ENCODE data around the gene FBXO48. TPM values are rescaled to one million over a fixed set of nuclear protein-coding genes. Genes with fewer than 3 reads are reported as not detected.

The FBXO48 gene
- total RNA-seq, 1 experiment from 2014 or later, result 0.74 TPM

GRCh38 chr2:68418419-68418818 lies 48.7 kb downstream of the FBXO48 start:
- no peak for ATAC-seq
- ChIA-PET CTCF (no interaction called here), POLR2A (no interaction called here)
- Histone ChIP-seq H3K27me3 (ENCODE audit: control insufficient read depth, insufficient read depth, low read length) (peaks cover 2% of the 10 kb centered on the region; the same call in 1 of the 2 replicates), H3K36me3 (ENCODE audit: control insufficient read depth, insufficient read depth, low read length) (no peaks in the 10 kb centered on the region), H3K4me3 (ENCODE audit: low read depth in 2 of 2, low read length in 2 of 2) (no peak overlapping the region), H3K9me3 (ENCODE audit: control insufficient read depth, insufficient read depth, low read depth, low read length) (no peaks in the 10 kb centered on the region), H3K27ac (ENCODE audit: low read length) (no peak overlapping the region), H3K4me1 (ENCODE audit: control insufficient read depth, insufficient read depth, low read length) (no peaks in the 10 kb centered on the region)
- no peak for DNase-seq (ENCODE audit: low read depth, low spot score)
- TF ChIP-seq CTCF (IDR thresholded peaks at IDR 0.05), result no peak
- no peak for TF ChIP-seq REST (IDR thresholded peaks at IDR 0.05; ENCODE audit: insufficient read depth in 1 of 2, low read depth in 2 of 2, low read length in 1 of 2)
- no peak for TF ChIP-seq SIN3A (IDR thresholded peaks at IDR 0.05; ENCODE audit: borderline replicate concordance, insufficient read depth, low read depth, low read length)
- TF ChIP-seq TCF7L2 (IDR thresholded peaks at IDR 0.05; ENCODE audit: low read depth, low read length), result no peak
- TF ChIP-seq POLR2AphosphoS5 (IDR thresholded peaks at IDR 0.05; ENCODE audit: low read depth, low read length), result no peak
- no TSS peak for BruUV-seq (replicated peaks)
- intact Hi-C loops (cut with micrococcal nuclease; ENCODE audit: unreplicated experiment), result no loop called here
- in situ Hi-C loops (cut with HindIII; ENCODE audit: low pct_unique_long_range_greater_than_20kb, low sequenced_read_pairs), result no loop called here

DNA sequence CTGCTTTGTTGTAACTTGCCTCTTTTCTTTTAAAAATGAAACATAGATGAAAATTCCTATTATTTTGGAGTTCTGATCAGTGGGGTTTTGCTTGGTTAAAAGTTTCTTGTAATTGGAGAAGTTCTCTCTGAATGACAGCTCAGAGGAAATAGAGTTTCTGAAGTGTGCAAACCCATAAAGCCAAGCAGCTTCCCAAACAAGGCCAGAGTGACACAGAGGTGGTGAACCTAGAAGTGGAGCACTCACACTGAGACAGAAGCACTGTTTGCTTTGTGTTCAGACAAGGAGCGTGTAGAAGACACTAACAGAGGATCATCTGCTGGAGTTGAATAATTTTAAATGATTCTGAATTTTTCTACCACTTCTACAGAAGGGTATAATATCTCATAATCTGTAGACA lies 49.2 kb downstream of the FBXO48 start:
- POLR2A ChIA-PET, result no interaction called here
- H3K27ac ChIP-seq (ENCODE audit: low read length), result no peak overlapping the region
- no TSS peak for BruUV-seq (replicated peaks)
- TF ChIP-seq SIN3A (IDR thresholded peaks at IDR 0.05; ENCODE audit: borderline replicate concordance, insufficient read depth, low read depth, low read length) (no peak), CTCF (IDR thresholded peaks at IDR 0.05) (no peak), REST (IDR thresholded peaks at IDR 0.05; ENCODE audit: insufficient read depth in 1 of 2, low read depth in 2 of 2, low read length in 1 of 2) (no peak), POLR2AphosphoS5 (IDR thresholded peaks at IDR 0.05; ENCODE audit: low read depth, low read length) (no peak), TCF7L2 (IDR thresholded peaks at IDR 0.05; ENCODE audit: low read depth, low read length) (no peak)
- in situ Hi-C loops (cut with HindIII; ENCODE audit: low pct_unique_long_range_greater_than_20kb, low sequenced_read_pairs) (no loop called here), intact Hi-C loops (cut with micrococcal nuclease; ENCODE audit: unreplicated experiment) (no loop called here)
- no peak overlapping the region for H3K4me3 ChIP-seq (ENCODE audit: low read depth in 2 of 2, low read length in 2 of 2)
- peaks cover 2% of the 10 kb centered on the region; the same call in 1 of the 2 replicates for H3K27me3 ChIP-seq (ENCODE audit: control insufficient read depth, insufficient read depth, low read length)
- CTCF ChIA-PET, result no interaction called here
- H3K4me1 ChIP-seq (ENCODE audit: control insufficient read depth, insufficient read depth, low read length), result no peaks in the 10 kb centered on the region
- no peaks in the 10 kb centered on the region for H3K36me3 ChIP-seq (ENCODE audit: control insufficient read depth, insufficient read depth, low read length)
- DNase-seq (ENCODE audit: low read depth, low spot score), result no peak
- H3K9me3 ChIP-seq (ENCODE audit: control insufficient read depth, insufficient read depth, low read depth, low read length), result no peaks in the 10 kb centered on the region
- ATAC-seq, result no peak

Data from Panc1 (cell line).